Mesothelial cell of epicardium (in vitro differentiated cells): ENCODE data around the gene TP53AIP1. TPM values are rescaled to one million over a fixed set of nuclear protein-coding genes. Genes with fewer than 3 reads are reported as not detected.

Source experiments
- DNase-seq, 2 experiments: peaks; one replicate each; pipeline ENCODE4 v3.0.0; 2021; ENCODE audit warnings: low spot score in 2 of 2; ENCODE audit not compliant: unreplicated experiment in 2 of 2
- H3K27ac Mint-ChIP-seq: 2 replicates; pipeline ENCODE4 v1.8.0; 2021; ENCODE audit warnings: mixed read lengths
- H3K27me3 Mint-ChIP-seq: 2 replicates; pipeline ENCODE4 v1.8.0; 2021; ENCODE audit warnings: low read depth, mixed read lengths
- H3K36me3 Mint-ChIP-seq: 2 replicates; pipeline ENCODE4 v1.8.0; 2021; ENCODE audit warnings: mixed read lengths
- H3K4me1 Mint-ChIP-seq: 2 replicates; pipeline ENCODE4 v1.8.0; 2021; ENCODE audit warnings: mixed read lengths
- H3K4me3 Mint-ChIP-seq: 2 replicates; pipeline ENCODE4 v1.8.0; 2021; ENCODE audit warnings: mild to moderate bottlenecking, moderate library complexity, mixed read lengths
- H3K9me3 Mint-ChIP-seq: 2 replicates; pipeline ENCODE4 v1.8.0; 2021; ENCODE audit warnings: mixed read lengths
- total RNA-seq: library from RNA; stranded (reverse); gene quantifications from 3 replicates; pipeline ENCODE4 v1.2.1, GENCODE V29; 2021
- TF ChIP-seq, protein P1 (sequence below): fragments of 200-600 bp; sonication (generic); IDR thresholded peaks from one replicate; pipeline ENCODE4 v1.5.0; 2021; ENCODE audit warnings: antibody characterized with exemption; ENCODE audit not compliant: unreplicated experiment

Gene TP53AIP1
- total RNA-seq, 1 donor from 2014 or later = 0.45 TPM

DNA sequence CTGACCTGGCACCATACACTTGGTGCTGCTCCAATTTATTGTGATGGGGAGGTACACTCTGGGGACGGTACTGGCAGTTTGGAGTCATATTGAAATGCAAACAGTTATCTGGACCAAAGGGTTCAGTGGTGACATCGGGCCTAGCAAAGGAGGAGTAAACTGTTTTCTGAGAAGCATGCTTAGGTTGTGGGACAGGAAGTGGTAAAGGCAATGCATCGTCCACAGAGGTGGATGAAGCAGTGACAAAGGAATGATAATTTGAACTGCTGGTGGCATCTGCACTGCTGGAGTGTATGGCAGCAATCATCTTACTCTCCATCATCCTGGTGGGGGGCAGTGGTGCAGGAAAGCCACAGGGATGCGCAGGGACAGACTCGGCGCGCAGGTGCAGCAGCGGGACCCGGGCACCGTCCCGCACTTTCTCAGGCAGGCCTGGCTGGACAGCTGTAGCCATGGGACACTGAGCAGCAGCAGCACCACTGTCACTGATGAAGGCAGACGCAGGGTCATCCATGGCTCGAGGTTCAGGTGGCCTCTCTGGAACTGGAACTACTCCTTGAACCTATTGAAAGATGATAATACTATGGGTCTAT, 28.0 kb upstream of the TP53AIP1 start:
- H3K4me3 Mint-ChIP-seq = no peak overlapping the region
- H3K9me3 Mint-ChIP-seq = no peaks in the 10 kb centered on the region
- TF ChIP-seq, protein P1, sequence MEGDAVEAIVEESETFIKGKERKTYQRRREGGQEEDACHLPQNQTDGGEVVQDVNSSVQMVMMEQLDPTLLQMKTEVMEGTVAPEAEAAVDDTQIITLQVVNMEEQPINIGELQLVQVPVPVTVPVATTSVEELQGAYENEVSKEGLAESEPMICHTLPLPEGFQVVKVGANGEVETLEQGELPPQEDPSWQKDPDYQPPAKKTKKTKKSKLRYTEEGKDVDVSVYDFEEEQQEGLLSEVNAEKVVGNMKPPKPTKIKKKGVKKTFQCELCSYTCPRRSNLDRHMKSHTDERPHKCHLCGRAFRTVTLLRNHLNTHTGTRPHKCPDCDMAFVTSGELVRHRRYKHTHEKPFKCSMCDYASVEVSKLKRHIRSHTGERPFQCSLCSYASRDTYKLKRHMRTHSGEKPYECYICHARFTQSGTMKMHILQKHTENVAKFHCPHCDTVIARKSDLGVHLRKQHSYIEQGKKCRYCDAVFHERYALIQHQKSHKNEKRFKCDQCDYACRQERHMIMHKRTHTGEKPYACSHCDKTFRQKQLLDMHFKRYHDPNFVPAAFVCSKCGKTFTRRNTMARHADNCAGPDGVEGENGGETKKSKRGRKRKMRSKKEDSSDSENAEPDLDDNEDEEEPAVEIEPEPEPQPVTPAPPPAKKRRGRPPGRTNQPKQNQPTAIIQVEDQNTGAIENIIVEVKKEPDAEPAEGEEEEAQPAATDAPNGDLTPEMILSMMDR = no peak
- peaks cover 47% of the 10 kb centered on the region for H3K36me3 Mint-ChIP-seq
- H3K4me1 Mint-ChIP-seq = no peaks in the 10 kb centered on the region
- H3K27ac Mint-ChIP-seq = no peak overlapping the region
- no peak for DNase-seq
- no peaks in the 10 kb centered on the region for H3K27me3 Mint-ChIP-seq

DNA sequence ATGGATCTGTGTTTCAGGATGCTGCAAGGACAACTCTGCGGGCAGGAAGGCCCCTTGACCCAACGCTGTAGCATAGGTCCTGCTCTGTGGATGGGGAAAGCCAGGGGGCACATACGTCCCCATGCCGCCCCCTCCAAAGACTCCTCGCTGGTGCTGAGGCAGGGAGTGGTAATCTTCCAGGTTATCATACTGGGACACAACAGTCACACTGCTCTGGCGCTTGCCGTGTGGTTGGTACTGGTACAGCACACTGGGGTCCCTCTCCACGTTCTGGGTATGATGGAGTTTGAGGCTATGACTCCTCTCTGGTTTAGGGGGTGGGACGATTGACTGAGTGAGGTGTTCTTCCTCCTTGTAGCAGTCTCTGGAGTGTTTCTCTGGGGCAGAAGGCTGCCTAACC, 26.2 kb upstream of the TP53AIP1 start:
- H3K4me1 Mint-ChIP-seq = no peaks in the 10 kb centered on the region
- TF ChIP-seq, protein P1 = no peak
- H3K27me3 Mint-ChIP-seq = no peaks in the 10 kb centered on the region
- H3K4me3 Mint-ChIP-seq = no peak overlapping the region
- DNase-seq = no peak
- no peaks in the 10 kb centered on the region for H3K9me3 Mint-ChIP-seq
- H3K27ac Mint-ChIP-seq = no peak overlapping the region
- H3K36me3 Mint-ChIP-seq = peaks cover 44% of the 10 kb centered on the region

DNA sequence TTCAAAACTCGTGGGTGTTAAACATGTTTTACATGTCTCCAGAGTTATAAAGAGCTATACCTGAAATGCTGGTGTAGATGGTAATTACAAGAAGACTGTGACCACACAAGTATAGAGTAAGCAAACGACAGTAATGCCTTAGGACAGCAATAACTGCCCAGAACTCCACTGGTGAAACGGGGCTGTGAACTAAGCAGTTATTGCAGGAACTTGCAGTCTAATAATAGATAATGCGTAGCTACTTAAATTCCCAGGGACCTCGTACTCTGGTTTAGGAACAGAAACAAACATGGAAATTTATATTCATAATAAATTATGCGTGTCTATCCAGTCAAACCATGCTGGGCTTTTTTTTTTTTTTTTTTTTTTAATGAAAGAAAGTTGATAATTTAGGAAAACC, 24.9 kb upstream of the TP53AIP1 start:
- H3K4me1 Mint-ChIP-seq = no peaks in the 10 kb centered on the region
- no peak overlapping the region for H3K4me3 Mint-ChIP-seq
- no peak for DNase-seq
- no peak overlapping the region for H3K27ac Mint-ChIP-seq
- H3K9me3 Mint-ChIP-seq = no peaks in the 10 kb centered on the region
- TF ChIP-seq, protein P1 = no peak
- no peaks in the 10 kb centered on the region for H3K27me3 Mint-ChIP-seq
- peaks cover 35% of the 10 kb centered on the region for H3K36me3 Mint-ChIP-seq

DNA sequence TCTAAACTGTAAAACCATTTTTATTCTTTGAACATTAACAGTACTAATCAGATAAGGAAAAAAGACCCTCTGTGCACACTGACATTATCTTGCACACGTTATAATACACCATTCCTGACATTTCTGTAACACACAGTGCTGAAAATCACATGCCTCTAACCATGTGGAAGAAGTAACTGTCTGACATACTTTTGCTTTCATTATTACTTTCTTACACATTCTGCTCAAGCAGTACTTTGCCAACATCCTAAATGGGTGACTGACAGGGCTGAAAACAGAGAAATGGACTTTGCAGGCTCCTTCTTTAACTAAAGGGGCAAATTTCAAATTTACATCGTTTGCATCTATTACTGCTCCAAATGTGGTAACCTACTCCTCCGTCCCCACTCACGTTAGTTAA, 22.8 kb upstream of the TP53AIP1 start:
- Mint-ChIP-seq H3K27me3 (no peaks in the 10 kb centered on the region), H3K4me3 (no peak overlapping the region), H3K27ac (no peak overlapping the region), H3K9me3 (no peaks in the 10 kb centered on the region), H3K36me3 (peaks cover 22% of the 10 kb centered on the region), H3K4me1 (no peaks in the 10 kb centered on the region)
- DNase-seq = no peak
- TF ChIP-seq, protein P1 = no peak

DNA sequence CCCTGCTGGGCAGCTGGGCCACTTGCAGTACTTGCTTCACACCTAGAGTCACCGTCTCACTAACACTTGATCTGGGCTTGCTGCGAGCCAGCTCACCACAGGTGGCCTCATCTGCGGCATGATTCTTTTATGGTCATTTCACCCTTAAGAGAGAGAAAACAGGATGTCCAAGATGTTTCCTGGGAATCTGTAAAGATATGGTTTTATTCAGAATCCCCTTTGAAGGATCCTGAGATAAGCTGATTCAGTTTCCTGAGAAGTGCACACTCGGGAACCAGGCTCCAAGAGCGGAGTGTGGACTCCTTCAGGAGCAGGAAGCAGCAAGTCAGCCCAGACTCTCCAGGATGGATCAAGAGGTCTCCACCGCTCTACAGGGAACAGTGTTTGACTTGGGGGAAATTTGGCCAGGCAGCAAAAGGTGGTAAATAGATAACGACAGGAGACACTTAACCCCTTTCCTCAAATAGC, 21.8 kb upstream of the TP53AIP1 start:
- Mint-ChIP-seq H3K4me3 (no peak overlapping the region), H3K27ac (no peak overlapping the region), H3K4me1 (no peaks in the 10 kb centered on the region), H3K9me3 (no peaks in the 10 kb centered on the region), H3K27me3 (no peaks in the 10 kb centered on the region), H3K36me3 (peaks cover 13% of the 10 kb centered on the region)
- no peak for DNase-seq
- TF ChIP-seq, protein P1 = no peak
